HUES64 (cell line): ENCODE measurements around the gene TEPSIN.

ENCODE experiments used
- H3K27ac ChIP-seq: 2 replicates; pipeline ENCODE4 v1.7.0; 2013; ENCODE audit warnings: low read depth, low read length, inconsistent platforms
- H3K27me3 ChIP-seq: 2 replicates; pipeline ENCODE4 v1.6.1; 2013; ENCODE audit warnings: mild to moderate bottlenecking, low read length; ENCODE audit not compliant: insufficient read depth
- H3K36me3 ChIP-seq: 2 replicates; pipeline ENCODE4 v1.6.1; 2013; ENCODE audit warnings: mild to moderate bottlenecking, low read length; ENCODE audit not compliant: insufficient read depth
- H3K4me1 ChIP-seq: 2 replicates; pipeline ENCODE4 v1.6.1; 2013; ENCODE audit warnings: mild to moderate bottlenecking, low read length, moderate library complexity; ENCODE audit not compliant: insufficient read depth
- H3K4me3 ChIP-seq: 2 replicates; pipeline ENCODE4 v1.5.1; 2013; ENCODE audit warnings: mild to moderate bottlenecking, low read length, moderate library complexity
- H3K9ac ChIP-seq: 2 replicates; pipeline ENCODE4 v1.6.1; 2013; ENCODE audit warnings: mild to moderate bottlenecking, low read depth, low read length
- H3K9me3 ChIP-seq: 2 replicates; pipeline ENCODE4 v1.6.1; 2013; ENCODE audit warnings: low read depth, low read length; ENCODE audit not compliant: insufficient read depth
- WGBS: fragments of 150-250, 120-280 bp; methylation state at CpG from one replicate; pipeline ENCODE4 v1.1.7; 2013; ENCODE audit warnings: missing lambda C conversion rate; 5-methylcytosine and 5-hydroxymethylcytosine counted together

TEPSIN gene

DNA sequence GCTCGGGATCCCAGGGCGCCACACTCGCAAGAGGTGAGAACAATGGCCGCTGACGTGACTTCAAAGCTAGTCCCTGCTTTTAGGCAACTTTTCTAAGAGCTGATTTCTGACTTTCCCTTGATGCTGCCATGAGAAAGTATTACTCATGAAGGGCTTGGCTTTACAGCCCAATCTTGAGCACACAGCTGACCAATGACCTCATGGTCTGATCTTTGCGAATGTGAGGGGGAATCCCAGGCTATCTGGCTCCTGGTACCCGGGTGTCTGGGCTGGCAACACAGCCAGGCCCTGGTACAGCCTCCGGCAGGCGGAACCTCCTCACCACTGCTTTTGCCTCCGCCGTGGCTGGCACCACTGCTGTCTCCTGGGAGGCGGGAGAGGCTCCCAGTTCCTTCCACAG, 17.8 kb upstream of the TEPSIN start:
- 93% methylated on average over 12 of the region's 12 CpGs for WGBS
- Histone ChIP-seq H3K36me3 (peaks cover 17% of the 10 kb centered on the region), H3K27ac (no peak overlapping the region), H3K9me3 (no peaks in the 10 kb centered on the region), H3K4me1 (0 out of 2 replicates have a peak, but pooled peaks cover 3% of the 10 kb centered on the region), H3K27me3 (no peaks in the 10 kb centered on the region), H3K4me3 (no peak overlapping the region), H3K9ac (no peak overlapping the region)

DNA sequence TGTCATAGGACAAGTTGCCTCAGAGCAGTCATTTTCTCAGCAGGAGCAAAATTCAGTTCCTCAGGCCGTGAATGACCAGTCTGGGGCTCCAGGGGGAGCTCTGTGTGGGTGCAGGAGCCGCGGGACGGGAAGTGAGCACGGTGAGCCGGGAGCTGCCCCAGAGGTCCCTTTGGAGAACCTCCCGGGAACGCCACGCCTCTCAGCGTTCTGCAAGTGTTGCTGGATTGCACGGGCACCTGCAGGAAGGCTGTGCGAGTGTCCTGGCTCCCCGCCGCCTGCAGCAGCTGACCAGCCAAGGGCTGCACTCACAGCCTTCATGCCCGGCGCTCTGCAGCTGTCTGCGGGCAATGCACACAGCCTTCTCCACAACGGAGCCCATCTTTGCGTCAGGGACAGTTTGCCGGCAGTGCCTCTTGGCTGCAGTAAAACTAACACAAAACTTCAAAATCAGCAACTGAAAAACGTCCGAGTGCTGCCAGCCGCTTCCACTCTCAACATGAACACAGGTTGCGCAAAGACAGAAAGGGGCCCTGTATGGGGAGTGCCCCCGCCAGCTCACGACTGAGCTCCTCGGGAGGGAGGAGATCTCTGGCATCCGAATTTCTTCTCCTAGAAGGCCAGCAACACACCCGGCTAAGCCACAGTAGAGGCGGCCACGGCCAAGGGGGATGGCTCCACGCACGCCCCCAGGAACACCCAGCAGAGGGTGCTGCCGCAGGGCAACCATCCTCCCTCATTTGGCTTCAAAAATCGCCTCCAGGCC, 16.3 kb upstream of the TEPSIN start:
- no peaks in the 10 kb centered on the region for H3K9me3 ChIP-seq
- 60% methylated on average over 35 of the region's 35 CpGs for WGBS
- no peak overlapping the region for H3K9ac ChIP-seq
- H3K36me3 ChIP-seq = peaks cover 12% of the 10 kb centered on the region
- 0 out of 2 replicates have a peak, but pooled peaks cover 3% of the 10 kb centered on the region for H3K4me1 ChIP-seq
- H3K27ac ChIP-seq = no peak overlapping the region
- no peaks in the 10 kb centered on the region for H3K27me3 ChIP-seq
- no peak overlapping the region for H3K4me3 ChIP-seq

DNA sequence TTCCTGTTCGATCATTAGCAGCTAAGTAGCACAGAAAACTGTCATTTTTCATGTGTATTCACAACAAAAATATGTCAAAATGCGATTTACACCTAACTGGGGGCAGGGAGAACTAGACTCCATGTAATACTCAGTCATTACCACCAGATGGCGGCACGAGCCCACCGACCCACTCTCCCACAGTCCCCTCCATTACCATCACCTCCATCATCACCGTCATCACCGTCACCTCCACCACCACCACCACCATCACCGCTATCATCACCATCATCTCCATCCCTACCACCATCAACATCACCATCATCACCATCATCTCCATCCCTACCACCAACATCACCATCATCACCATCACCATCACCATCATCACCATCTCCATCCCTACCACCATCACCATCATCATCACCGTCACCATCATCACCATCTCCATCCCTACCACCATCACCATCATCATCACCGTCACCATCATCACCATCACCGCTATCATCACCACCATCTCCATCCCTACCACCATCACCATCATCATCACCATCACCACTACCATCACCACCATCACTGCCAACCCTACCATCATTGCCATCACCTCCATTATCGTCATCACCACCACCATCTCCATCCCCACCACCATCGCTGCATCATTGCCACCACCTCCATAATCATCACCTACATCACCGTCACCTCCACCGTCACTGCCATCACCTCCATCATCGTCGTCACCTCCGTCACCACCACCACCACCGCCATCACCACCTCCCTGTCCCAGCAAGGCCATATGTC, 14.7 kb upstream of the TEPSIN start:
- Histone ChIP-seq H3K36me3 (no peaks in the 10 kb centered on the region), H3K9me3 (no peaks in the 10 kb centered on the region), H3K27ac (no peak overlapping the region), H3K4me1 (0 out of 2 replicates have a peak, but pooled peaks cover 3% of the 10 kb centered on the region), H3K9ac (no peak overlapping the region), H3K4me3 (no peak overlapping the region), H3K27me3 (no peaks in the 10 kb centered on the region)
- 68% methylated on average over 19 of the region's 19 CpGs for WGBS

DNA sequence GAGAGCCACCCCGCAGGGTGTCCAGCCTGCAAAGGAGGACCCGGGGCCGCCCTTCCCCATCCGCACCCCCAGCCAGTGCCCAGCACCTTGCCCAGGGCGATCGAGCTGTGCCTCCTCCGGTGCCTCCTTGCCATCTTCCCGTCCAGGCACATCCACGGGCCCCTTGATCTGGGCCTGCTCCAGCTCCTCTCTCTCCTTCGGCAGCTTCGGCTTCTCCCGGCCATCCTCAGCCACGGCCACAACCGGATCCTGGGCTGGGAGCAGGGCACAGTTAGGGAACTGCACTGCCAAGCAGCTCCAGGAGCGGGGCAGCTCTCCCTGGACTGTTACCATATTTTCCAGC, 14.1 kb upstream of the TEPSIN start:
- Histone ChIP-seq H3K27me3 (no peaks in the 10 kb centered on the region), H3K4me3 (no peak overlapping the region), H3K4me1 (0 out of 2 replicates have a peak, but pooled peaks cover 3% of the 10 kb centered on the region), H3K9me3 (no peaks in the 10 kb centered on the region), H3K9ac (no peak overlapping the region), H3K27ac (no peak overlapping the region), H3K36me3 (no peaks in the 10 kb centered on the region)
- 84% methylated on average over 15 of the region's 15 CpGs for WGBS

DNA sequence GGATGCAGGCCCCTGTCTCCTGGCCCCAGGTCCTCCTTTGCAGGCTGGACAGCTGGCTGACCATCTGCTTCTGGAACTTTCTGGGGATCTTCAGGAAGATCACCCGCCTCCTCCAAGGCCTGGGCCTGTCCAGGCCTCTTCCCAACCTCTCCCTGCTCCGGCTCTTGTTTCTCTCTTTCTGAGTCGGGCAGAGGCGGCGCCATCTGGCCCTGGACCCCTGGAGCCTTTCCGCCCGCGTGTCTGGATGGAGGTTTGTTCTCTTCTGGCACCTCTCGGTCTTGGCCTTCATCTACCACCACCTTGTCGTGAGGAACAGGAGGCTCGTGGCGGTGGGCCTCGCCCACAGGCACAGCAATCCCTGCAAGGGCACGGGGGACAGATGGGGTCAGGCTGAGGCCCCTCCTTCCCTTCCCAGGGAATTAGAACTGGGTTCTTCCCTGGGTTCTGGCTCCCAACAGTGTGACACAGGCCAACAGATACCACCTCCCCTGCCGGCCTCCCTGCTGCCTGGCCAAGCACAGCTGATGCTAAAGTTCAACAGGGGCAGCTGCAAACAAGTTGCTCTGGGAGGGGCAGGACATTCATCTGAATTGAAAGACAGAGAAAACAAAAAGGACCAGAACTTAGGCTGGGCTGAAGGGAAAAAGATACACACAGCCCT, 13.6 kb upstream of the TEPSIN start:
- 86% methylated on average over 15 of the region's 15 CpGs for WGBS
- H3K4me1 ChIP-seq = 0 out of 2 replicates have a peak, but pooled peaks cover 3% of the 10 kb centered on the region
- H3K4me3 ChIP-seq = no peak overlapping the region
- no peak overlapping the region for H3K27ac ChIP-seq
- H3K27me3 ChIP-seq = no peaks in the 10 kb centered on the region
- no peaks in the 10 kb centered on the region for H3K9me3 ChIP-seq
- H3K9ac ChIP-seq = no peak overlapping the region
- no peaks in the 10 kb centered on the region for H3K36me3 ChIP-seq

DNA sequence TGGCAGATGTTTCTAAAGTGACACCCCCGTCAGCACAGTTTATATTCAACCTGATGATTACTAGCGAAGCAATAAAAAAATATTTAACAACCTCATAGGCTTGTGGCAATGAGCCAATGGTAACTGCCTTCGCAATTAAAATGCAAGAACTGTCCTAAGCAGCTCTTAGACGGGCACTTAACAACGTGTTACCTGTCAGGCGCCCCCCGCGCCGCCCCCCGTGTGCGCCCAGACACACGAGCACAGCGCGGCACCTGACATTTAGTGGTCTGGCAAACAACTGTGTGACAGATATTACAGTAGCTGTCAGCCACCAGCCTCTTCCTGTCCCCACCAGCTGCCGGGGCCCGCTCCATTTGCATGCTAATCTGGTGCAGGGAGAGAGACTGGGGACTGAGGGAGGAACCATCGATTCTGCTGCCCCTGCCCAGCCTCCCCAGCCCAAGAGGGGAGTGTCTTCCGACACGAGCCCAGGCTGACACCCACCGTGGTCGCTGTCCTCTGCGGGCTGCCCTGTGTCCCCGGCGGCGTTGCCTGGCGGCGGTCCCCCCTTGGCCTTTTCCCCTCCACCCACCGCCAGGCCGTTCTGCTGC, 12.9 kb upstream of the TEPSIN start:
- Histone ChIP-seq H3K27ac (no peak overlapping the region), H3K9ac (no peak overlapping the region), H3K4me3 (no peak overlapping the region), H3K36me3 (no peaks in the 10 kb centered on the region), H3K27me3 (no peaks in the 10 kb centered on the region), H3K9me3 (no peaks in the 10 kb centered on the region), H3K4me1 (0 out of 2 replicates have a peak, but pooled peaks cover 3% of the 10 kb centered on the region)
- 73% methylated on average over 29 of the region's 29 CpGs for WGBS

DNA sequence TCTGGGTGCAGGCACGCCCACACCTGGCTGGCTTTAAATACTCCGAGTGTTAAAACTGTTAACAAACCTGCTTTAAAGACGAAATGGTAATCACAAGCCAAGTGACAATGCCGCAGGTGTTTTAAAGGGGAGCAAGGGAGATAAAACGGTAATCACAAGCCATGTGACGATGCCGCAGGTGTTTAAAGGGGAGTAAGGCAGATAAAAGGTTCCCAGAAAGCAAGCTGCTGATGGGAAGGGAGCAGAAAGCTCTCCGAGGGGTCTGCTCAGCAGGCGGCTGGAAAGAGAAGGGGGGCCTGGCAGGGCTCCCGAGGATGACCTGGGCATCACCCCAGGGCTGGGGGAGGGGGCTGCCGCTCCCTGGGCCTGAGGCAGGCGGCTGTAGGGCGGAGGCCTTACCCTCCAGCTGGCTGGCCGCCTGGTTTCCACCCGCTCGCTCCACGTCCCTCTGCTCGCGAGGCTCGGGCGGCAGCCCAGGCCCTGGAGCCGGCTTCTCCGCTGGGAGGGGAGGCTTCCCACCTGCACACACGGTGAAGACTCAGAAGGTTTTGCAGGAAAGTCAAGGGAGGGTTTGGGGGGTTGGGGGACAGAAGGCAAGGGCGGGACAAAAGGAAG, 12.3 kb upstream of the TEPSIN start:
- 87% methylated on average over 25 of the region's 25 CpGs for WGBS
- Histone ChIP-seq H3K27ac (no peak overlapping the region), H3K4me1 (0 out of 2 replicates have a peak, but pooled peaks cover 3% of the 10 kb centered on the region), H3K9me3 (no peaks in the 10 kb centered on the region), H3K27me3 (no peaks in the 10 kb centered on the region), H3K9ac (no peak overlapping the region), H3K36me3 (no peaks in the 10 kb centered on the region), H3K4me3 (no peak overlapping the region)

DNA sequence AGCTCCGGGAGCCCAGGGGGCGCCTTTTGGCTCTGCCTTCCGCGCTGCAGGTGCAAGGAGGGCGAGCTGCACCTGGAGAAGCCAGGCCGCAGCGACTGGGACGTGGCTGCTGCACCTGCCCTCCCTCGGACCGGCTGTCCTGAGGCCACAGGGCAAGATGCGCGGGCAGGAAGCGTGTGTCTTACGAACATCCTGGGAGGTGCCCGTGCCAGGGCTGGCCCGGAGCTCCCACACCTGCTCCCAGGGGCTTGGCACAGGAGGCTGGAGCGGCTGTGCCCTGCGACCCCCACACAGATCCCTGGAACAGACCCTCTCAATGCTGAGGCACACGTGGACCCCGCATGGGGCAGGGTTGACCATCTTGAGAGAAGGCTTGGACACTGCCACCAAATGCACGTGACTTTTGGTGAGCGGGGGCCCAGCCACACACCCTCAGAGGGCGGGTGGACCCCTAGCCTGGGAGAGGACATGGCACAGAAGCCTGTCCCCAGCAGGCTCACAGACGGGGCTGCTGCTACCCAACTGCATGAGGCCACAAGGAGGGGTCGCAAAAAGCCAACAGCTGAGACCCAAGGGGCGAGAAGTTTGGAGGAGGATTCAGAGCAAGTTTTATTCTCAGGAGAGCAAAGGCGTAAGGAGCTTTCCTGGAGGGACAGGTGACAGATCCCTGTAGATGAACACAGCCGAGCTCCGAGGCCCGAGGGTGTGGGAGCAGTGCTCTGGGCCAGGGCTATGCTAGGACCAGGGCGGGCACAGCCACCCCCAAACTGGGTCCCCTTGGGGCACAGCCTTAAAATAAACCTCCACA, 11.6 kb upstream of the TEPSIN start:
- WGBS = 94% methylated on average over 31 of the region's 31 CpGs
- Histone ChIP-seq H3K9me3 (no peaks in the 10 kb centered on the region), H3K4me3 (no peak overlapping the region), H3K4me1 (0 out of 2 replicates have a peak, but pooled peaks cover 3% of the 10 kb centered on the region), H3K9ac (no peak overlapping the region), H3K36me3 (no peaks in the 10 kb centered on the region), H3K27me3 (no peaks in the 10 kb centered on the region), H3K27ac (no peak overlapping the region)

DNA sequence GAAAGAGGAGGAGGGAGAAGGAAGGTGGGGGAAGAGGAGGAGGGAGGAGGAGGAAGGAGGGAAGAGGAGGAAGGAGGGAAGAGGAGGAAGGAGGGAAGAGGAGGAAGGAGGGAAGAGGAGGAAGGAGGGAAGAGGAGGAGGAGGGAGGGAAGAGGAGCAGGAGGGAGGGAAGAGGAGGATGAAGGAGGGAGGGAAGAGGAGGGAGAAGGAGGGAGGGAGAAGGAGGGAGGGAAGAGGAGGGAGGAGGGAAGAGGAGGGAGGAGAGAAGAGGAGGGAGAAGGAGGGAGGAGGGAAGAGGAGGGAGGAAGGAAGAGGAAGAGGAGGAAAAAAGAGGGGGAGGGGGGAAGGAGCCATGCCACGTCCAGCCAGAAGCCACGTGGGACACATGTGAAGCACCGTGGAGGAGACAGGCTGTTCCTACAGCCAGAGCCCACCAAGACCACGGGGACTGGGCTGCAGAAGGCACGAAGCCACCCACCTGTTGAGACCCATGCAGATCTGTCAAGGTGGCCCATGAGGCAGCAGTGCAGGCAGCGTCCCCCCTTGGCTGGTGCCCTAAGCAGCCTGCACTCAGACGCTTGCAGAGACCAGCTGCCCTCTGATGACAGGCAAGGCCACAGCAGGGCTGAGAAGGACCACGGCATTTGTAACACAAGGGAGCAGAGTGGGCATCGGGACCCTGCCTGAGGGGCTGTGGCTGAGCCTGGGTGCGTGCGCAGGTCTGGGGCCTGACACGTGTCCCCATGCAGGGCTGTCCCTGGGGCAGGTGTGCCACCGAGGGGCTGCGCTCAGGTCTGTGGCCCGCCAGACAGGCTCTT, 10.6 kb upstream of the TEPSIN start:
- Histone ChIP-seq H3K4me1 (0 out of 2 replicates have a peak, but pooled peaks cover 3% of the 10 kb centered on the region), H3K27ac (no peak overlapping the region), H3K27me3 (no peaks in the 10 kb centered on the region), H3K4me3 (no peak overlapping the region), H3K36me3 (no peaks in the 10 kb centered on the region), H3K9me3 (no peaks in the 10 kb centered on the region), H3K9ac (no peak overlapping the region)
- 90% methylated on average over 15 of the region's 15 CpGs for WGBS
